ENCODE measurements around the gene LCE1C.

Gene LCE1C

DNA sequence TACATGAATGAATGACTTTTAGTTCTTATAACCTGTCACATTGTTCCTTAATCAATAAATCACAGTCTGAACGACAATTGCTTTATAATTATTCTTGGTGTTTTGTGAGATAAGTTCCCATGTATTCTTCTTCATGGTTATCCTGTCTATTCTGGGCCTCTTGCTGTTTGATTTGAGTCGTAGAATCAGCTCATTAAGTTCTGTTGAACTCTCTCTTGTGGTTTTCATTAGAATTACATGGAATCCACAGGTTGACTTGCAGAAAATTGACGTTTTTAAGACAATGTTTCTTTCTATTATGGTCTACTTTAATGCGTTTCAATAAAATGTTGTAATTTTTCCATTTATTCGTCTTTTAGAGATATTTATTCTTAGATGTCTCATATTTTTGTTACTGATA, 16.8 kb upstream of the LCE1C start:
- TF ChIP-seq, protein P1, sequence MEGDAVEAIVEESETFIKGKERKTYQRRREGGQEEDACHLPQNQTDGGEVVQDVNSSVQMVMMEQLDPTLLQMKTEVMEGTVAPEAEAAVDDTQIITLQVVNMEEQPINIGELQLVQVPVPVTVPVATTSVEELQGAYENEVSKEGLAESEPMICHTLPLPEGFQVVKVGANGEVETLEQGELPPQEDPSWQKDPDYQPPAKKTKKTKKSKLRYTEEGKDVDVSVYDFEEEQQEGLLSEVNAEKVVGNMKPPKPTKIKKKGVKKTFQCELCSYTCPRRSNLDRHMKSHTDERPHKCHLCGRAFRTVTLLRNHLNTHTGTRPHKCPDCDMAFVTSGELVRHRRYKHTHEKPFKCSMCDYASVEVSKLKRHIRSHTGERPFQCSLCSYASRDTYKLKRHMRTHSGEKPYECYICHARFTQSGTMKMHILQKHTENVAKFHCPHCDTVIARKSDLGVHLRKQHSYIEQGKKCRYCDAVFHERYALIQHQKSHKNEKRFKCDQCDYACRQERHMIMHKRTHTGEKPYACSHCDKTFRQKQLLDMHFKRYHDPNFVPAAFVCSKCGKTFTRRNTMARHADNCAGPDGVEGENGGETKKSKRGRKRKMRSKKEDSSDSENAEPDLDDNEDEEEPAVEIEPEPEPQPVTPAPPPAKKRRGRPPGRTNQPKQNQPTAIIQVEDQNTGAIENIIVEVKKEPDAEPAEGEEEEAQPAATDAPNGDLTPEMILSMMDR (IDR thresholded peaks at IDR 0.05; ENCODE audit: extremely low read depth, insufficient read depth, missing control alignments) = no peak
- DNase-seq (ENCODE audit: low spot score) = no peak
- in situ Hi-C loops (cut with MboI; ENCODE audit: low pct_unique_long_range_greater_than_20kb, low sequenced_read_pairs, unreplicated experiment) = no loop called here

DNA sequence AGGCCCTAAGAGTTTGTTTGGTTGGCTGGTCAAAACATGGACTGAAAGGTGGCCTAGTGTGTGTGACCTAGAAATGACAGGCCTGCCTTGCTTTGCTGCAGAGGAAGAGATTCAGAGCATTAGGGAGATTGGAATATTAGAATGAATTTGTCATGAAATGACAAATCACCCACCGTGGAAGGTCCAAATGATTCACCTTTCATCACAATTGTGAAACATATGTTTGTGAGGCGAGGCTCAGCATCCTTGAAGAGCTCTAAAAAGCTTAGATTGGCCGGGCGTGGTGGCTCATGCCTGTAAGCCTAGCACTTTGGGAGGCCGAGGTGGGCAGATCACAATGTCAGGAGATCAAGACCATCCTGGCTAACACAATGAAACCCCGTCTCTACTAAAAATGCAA, 10.9 kb upstream of the LCE1C start:
- TF ChIP-seq, protein P1 (IDR thresholded peaks at IDR 0.05; ENCODE audit: extremely low read depth, insufficient read depth, missing control alignments) = no peak
- DNase-seq (ENCODE audit: low spot score) = no peak
- in situ Hi-C loops (cut with MboI; ENCODE audit: low pct_unique_long_range_greater_than_20kb, low sequenced_read_pairs, unreplicated experiment) = no loop called here

DNA sequence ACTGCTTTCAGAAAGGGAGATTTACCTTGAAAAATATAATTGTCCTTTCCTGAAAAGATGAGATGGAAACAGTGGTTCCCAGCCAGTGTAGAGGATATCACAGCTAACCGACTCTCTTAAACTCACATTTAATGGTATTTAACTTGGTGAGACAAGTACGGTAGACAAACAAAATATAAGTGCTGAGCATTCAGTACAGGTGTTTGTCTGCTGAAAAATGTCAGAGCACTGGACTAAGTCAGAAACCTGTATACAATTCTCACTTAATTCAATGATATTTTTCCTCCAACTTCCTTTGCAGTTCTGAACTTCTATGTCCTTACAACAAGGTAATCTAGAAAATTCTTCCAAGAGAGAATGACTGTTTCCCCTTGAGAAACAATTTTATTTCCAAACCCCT, 5.2 kb upstream of the LCE1C start, which contains the start of gene LCE1B:
LCE1B (plus strand) TSS at position 301 of the 400 bp plus-strand sequence. CDS start 476 bp downstream, outside the sequence.
- in situ Hi-C loops (cut with MboI; ENCODE audit: low pct_unique_long_range_greater_than_20kb, low sequenced_read_pairs, unreplicated experiment) = no loop called here
- DNase-seq (ENCODE audit: low spot score) = no peak
- TF ChIP-seq, protein P1 (IDR thresholded peaks at IDR 0.05; ENCODE audit: extremely low read depth, insufficient read depth, missing control alignments) = no peak

DNA sequence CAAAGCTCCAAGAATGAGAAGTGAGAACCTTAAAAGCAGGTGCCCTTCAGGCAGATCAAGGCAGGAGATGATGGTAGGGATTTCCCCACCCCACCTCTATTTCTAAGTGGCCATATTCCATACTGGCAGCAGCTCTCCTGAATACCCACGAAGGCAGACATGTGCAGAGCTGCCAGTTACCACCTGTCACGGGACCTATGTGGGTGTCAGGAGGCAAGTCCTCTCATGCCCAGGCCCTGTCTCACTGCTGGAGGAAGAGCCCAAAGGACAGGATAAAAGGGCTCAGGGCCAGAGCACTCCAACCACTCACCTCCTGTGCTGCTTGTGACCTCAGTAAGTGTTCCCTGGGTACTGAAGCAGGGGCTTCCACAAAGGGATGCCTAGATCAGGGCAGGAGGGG, 4.6 kb upstream of the LCE1C start:
- DNase-seq (ENCODE audit: low spot score) = no peak
- in situ Hi-C loops (cut with MboI; ENCODE audit: low pct_unique_long_range_greater_than_20kb, low sequenced_read_pairs, unreplicated experiment) = no loop called here
- TF ChIP-seq, protein P1 (IDR thresholded peaks at IDR 0.05; ENCODE audit: extremely low read depth, insufficient read depth, missing control alignments) = no peak

DNA sequence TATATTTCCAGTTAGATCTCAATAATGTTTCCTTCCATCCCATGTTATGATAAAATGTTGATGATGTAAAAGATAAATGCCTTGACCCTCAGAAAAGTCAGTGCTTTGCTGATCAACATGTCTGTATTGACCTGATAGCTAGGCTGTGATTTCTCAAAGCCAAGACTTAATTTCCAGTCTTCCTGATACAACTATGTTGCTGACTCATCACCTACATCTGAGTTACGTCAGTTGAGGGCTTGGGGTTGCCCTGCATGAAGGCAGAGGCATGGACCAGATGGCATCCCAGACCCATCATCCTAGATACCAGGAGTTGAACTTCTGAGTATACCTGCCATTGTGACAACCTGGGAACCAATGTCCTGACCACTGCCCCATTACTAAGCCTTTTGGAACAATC, 5.1 kb downstream of the LCE1C start:
- in situ Hi-C loops (cut with MboI; ENCODE audit: low pct_unique_long_range_greater_than_20kb, low sequenced_read_pairs, unreplicated experiment) = no loop called here
- DNase-seq (ENCODE audit: low spot score) = no peak
- TF ChIP-seq, protein P1 (IDR thresholded peaks at IDR 0.05; ENCODE audit: extremely low read depth, insufficient read depth, missing control alignments) = no peak

DNA sequence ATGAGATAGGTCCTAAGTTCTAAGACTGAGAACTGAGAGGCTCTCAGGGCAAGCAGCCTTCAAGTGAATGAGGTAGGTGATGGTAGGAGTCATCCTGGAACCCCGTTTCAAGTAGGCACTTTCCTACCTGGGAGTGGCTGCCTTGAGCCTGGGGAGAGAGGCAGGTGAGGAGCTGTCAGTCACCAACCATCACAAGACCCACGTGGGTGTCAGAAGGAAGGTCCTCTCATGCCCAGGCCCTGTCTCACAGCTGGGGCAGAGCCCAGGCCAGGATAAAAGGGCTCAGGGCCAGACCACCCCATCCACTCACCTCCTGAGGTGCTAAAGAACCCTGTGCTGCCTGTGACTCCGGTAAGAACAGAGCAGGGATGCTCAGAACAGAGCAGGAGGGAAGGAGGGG, 10.0 kb downstream of the LCE1C start, which contains the start of gene LCE1D:
LCE1D (plus strand) TSS at position 301 of the 400 bp plus-strand sequence. CDS start 1,074 bp downstream, outside the sequence.
- TF ChIP-seq, protein P1 (IDR thresholded peaks at IDR 0.05; ENCODE audit: extremely low read depth, insufficient read depth, missing control alignments) = no peak
- no peak for DNase-seq (ENCODE audit: low spot score)
- in situ Hi-C loops (cut with MboI; ENCODE audit: low pct_unique_long_range_greater_than_20kb, low sequenced_read_pairs, unreplicated experiment) = no loop called here

DNA sequence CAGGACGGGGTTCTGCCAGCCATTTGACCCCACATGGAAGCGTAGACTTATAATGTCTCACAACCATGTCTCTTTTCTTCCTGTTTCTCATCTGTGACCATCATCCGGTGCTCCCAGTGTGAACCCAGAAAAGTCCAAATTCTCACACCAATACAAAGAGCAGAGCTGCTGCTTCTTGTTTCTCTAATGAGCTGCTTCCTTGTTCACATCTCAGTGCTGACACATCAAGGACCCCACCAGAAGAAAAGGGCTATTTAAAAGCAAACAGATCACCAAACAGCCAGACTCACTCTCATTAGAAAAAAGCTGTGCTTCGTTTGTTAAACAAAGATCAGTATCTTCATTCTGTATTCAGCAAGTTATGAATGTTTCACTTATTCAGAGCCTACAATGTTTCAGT, 10.8 kb downstream of the LCE1C start:
- no peak for DNase-seq (ENCODE audit: low spot score)
- TF ChIP-seq, protein P1 (IDR thresholded peaks at IDR 0.05; ENCODE audit: extremely low read depth, insufficient read depth, missing control alignments) = no peak
- in situ Hi-C loops (cut with MboI; ENCODE audit: low pct_unique_long_range_greater_than_20kb, low sequenced_read_pairs, unreplicated experiment) = no loop called here

Measured in GM13977 (cell line).